CD8-positive, alpha-beta memory T cell (primary cell): ENCODE measurements around the gene ESRRB. TPM values are rescaled to one million over a fixed set of nuclear protein-coding genes. Genes with fewer than 3 reads are reported as not detected.
A peak's percentile ranks its signal among the peaks of the same experiment; 100 is the strongest.

Source experiments
- CTCF ChIA-PET: fragments of 350-600 bp; sonication (Branson Sonifier 250); formaldehyde crosslinking; loops from one replicate; lab custom pipeline; 2021; ENCODE audit warnings: antibody characterized with exemption; lab: Charles Lee
- POLR2A ChIA-PET: fragments of 350-600 bp; sonication (Branson Sonifier 250); formaldehyde crosslinking; loops from one replicate; lab custom pipeline; 2021; ENCODE audit warnings: antibody characterized with exemption; lab: Charles Lee
- DNase-seq, 5 donors: peaks; one replicate each; pipeline versions ENCODE4 v3.0.0 to v3.0.0-alpha.2; 2020 to 2022; ENCODE audit warnings: mixed read lengths in 1 of 5
- H3K27ac ChIP-seq: one replicate; pipeline ENCODE4 v1.7.0; 2013; ENCODE audit warnings: low read depth, mild to moderate bottlenecking, low read length, moderate library complexity
- H3K27me3 ChIP-seq: 2 replicates; pipeline ENCODE4 v1.7.0; 2013; ENCODE audit warnings: low read length, mild to moderate bottlenecking; ENCODE audit not compliant: insufficient read depth, poor library complexity, severe bottlenecking
- H3K36me3 ChIP-seq: 2 replicates; pipeline ENCODE4 v1.7.0; 2013; ENCODE audit warnings: mild to moderate bottlenecking, low read length, moderate library complexity; ENCODE audit not compliant: insufficient read depth
- H3K4me1 ChIP-seq: 2 replicates; pipeline ENCODE4 v1.7.0; 2013; ENCODE audit warnings: mild to moderate bottlenecking, low read length, moderate library complexity; ENCODE audit not compliant: insufficient read depth
- H3K4me3 ChIP-seq: 2 replicates; pipeline ENCODE4 v1.7.0; 2013; ENCODE audit warnings: mild to moderate bottlenecking, low read length
- H3K9me3 ChIP-seq: 2 replicates; pipeline ENCODE4 v1.7.0; 2013; ENCODE audit warnings: mild to moderate bottlenecking, low read length
- H3K27ac Mint-ChIP-seq, 8 donors: one replicate each; pipeline ENCODE4 v1.8.0; 2020 to 2021; ENCODE audit warnings: mixed read lengths in 8 of 8, mild to moderate bottlenecking in 6 of 8, inconsistent platforms in 3 of 8, moderate library complexity in 3 of 8
- H3K27me3 Mint-ChIP-seq, 2 donors: one replicate each; pipeline ENCODE4 v1.8.0; 2020 to 2021; ENCODE audit warnings: mixed read lengths in 2 of 2, mild to moderate bottlenecking in 1 of 2, moderate library complexity in 1 of 2
- H3K36me3 Mint-ChIP-seq, 3 donors: one replicate each; pipeline ENCODE4 v1.8.0; 2020 to 2021; ENCODE audit warnings: mixed read lengths in 3 of 3, inconsistent platforms in 1 of 3, mild to moderate bottlenecking in 1 of 3
- H3K4me1 Mint-ChIP-seq, 3 donors: one replicate each; pipeline ENCODE4 v1.8.0; 2020 to 2021; ENCODE audit warnings: mixed read lengths in 3 of 3, inconsistent platforms in 1 of 3, mild to moderate bottlenecking in 1 of 3
- H3K4me3 Mint-ChIP-seq, 7 donors: one replicate each; pipeline ENCODE4 v1.8.0; 2020 to 2021; ENCODE audit warnings: mixed read lengths in 7 of 7, mild to moderate bottlenecking in 6 of 7, moderate library complexity in 4 of 7, inconsistent platforms in 2 of 7
- H3K9me3 Mint-ChIP-seq, 5 donors: one replicate each; pipeline ENCODE4 v1.8.0; 2020 to 2022; ENCODE audit warnings: mixed read lengths in 5 of 5, mild to moderate bottlenecking in 3 of 5, moderate library complexity in 2 of 5, inconsistent platforms in 1 of 5
- polyA plus RNA-seq: library from polyadenylated mRNA; unstranded; fragments of 300-500 nt; fragmentation: Illumina TruSeq; gene quantifications from one replicate; pipeline ENCODE4 v1.2.3, GENCODE V29; 2021
- total RNA-seq, 2 experiments: library from RNA; stranded (reverse); gene quantifications; one replicate each; pipeline ENCODE4 v1.2.3, GENCODE V29; 2021

The ESRRB gene
- total and polyA plus RNA-seq, 3 experiments from 2014 or later = not detected

DNA sequence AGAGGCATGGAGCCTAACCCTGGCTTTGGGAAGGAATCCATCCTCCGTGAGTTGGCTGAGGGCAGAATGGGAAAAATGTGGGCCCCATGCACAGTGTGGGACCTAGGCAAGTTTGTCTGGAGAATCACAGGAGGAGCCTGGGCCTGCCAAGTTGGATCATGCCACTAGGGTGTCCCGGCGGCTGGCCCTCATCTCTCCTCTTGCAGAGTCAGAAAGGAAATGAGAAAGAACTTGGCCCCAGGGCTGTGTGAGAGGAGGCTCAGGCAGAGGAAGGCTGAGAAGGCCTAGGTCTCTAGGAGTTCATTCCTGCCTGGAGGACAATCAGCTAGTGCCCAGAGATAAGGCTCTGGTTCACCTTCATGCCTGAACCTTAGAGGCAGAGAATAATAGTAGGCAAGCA is 2.5 kb upstream of the ESRRB start:
- Histone ChIP-seq H3K4me1 (no peaks in the 10 kb centered on the region), H3K27me3 (no peaks in the 10 kb centered on the region), H3K27ac (no peak overlapping the region), H3K9me3 (no peaks in the 10 kb centered on the region), H3K4me3 (no peak overlapping the region), H3K36me3 (no peaks in the 10 kb centered on the region)
- Mint-ChIP-seq H3K4me1 (no peaks in the 10 kb centered on the region), H3K36me3 (peaks cover 0 to 2% (median 0%) of the 10 kb centered on the region in 3 donors), H3K27ac (no peak overlapping the region), H3K27me3 (peaks cover 37 to 68% of the 10 kb centered on the region in 2 donors), H3K9me3 (no peaks in the 10 kb centered on the region), H3K4me3 (no peak overlapping the region)
- DNase-seq = no peak
- CTCF ChIA-PET = interaction anchor here (1.0 kb wide), 1 partner anchor 14 kb away, joined by 3 read pairs; no protein-coding TSS in a partner anchor
- POLR2A ChIA-PET = no interaction called here

DNA sequence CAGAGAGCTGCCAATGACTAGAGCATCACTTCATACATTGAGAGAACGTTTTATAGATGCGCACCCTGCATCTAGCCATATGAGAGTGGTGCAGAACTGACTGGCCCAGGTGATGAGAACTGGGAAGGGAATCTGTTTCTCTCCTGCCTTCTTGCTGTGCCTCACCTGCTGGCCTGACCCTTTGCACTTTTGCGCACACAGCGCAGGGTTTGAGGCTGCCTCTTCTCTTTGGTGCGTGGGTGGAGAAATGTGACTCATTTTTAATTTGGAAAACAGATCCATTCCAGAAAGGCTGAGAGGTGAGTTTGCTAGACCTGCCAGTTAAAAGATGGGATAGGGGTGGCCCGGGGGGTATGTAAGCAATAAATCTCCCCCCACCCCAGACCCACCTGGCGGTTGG is 453 bp upstream of the ESRRB start:
- DNase-seq = no peak
- no peaks in the 10 kb centered on the region for H3K36me3 ChIP-seq
- ChIA-PET POLR2A (no interaction called here), CTCF (no interaction called here)
- H3K4me1 Mint-ChIP-seq = no peaks in the 10 kb centered on the region
- no peaks in the 10 kb centered on the region for H3K4me1 ChIP-seq
- H3K9me3 Mint-ChIP-seq = no peaks in the 10 kb centered on the region
- no peak overlapping the region for H3K4me3 ChIP-seq
- peaks cover 42 to 86% of the 10 kb centered on the region in 2 donors for H3K27me3 Mint-ChIP-seq
- no peak overlapping the region for H3K4me3 Mint-ChIP-seq
- H3K36me3 Mint-ChIP-seq = peaks cover 0 to 2% (median 0%) of the 10 kb centered on the region in 3 donors
- H3K27ac ChIP-seq = no peak overlapping the region
- no peaks in the 10 kb centered on the region for H3K27me3 ChIP-seq
- H3K27ac Mint-ChIP-seq = no peak overlapping the region
- no peaks in the 10 kb centered on the region for H3K9me3 ChIP-seq

DNA sequence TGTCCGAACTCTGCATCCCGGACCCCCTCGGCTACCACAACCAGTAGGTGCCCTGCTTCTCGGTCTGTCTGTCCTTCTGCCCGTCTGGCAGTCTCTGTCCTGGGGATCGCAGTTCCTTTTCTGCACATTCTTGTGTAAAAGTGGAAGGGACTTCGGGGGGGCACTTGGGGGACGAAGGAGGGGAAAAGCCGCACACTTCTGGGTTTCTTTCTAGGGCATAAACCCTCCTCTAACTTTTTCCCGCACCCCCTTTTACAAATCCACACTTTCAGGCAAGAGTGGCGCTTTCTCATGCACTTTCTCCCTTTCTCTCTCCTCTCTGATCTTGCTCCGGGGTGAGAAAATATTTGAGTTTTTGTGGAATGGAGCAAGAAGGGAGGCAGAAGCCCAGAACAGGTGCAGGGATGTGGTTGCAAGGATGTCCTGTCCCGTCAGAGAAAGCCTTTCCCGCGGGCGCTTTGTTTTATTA is 506 bp downstream of the ESRRB start:
- Histone ChIP-seq H3K4me1 (no peaks in the 10 kb centered on the region), H3K4me3 (no peak overlapping the region), H3K27ac (no peak overlapping the region), H3K9me3 (no peaks in the 10 kb centered on the region), H3K36me3 (no peaks in the 10 kb centered on the region), H3K27me3 (peaks cover 2% of the 10 kb centered on the region)
- CTCF ChIA-PET = no interaction called here
- Mint-ChIP-seq H3K27me3 (peaks cover 44 to 88% of the 10 kb centered on the region in 2 donors), H3K9me3 (no peaks in the 10 kb centered on the region), H3K27ac (no peak overlapping the region), H3K36me3 (peaks cover 0 to 2% (median 0%) of the 10 kb centered on the region in 3 donors), H3K4me1 (no peaks in the 10 kb centered on the region), H3K4me3 (no peak overlapping the region)
- POLR2A ChIA-PET = no interaction called here
- no peak for DNase-seq

DNA sequence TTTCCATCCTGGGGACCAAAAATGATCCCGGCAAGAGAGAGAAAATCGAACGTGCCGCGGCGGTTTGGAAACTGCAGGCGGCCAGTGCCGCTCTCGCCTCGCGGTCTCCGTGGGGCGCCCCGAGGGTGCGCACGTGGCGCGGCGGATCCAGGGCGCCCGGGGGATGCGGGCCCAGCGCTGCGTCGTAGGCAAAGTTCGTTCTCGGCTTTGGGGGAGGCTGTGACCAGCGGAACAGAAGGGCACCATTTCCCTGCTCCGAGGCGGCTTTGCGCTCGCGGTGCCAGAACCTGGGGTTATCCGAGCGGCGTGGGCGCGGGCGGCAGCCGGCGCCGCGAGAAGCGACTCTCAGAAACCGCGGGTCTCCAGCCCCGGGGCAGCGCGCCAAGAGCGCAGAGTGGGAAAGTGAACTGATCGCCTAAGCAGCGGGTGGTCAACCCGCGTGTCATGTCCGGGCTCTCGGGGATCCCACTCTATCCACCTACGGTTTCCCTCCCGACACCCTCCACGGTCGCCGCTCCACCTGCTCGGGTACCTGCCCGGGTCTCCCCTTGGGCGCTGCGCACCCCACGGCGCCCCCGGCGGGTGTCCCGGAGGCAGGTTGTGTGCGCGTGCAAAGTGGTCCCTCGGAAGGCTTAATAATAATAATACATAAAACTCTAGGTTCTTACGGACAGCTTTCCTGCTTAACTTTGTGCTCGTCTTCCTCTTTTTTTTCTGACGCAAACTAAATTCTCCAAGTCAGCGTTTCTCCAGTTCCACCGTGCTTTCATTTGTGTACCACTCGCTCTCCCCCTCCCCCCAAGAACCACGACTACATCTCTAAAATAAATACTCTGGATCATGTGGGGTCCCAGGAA is 1.2 kb downstream of the ESRRB start:
- Histone ChIP-seq H3K27me3 (peaks cover 5% of the 10 kb centered on the region), H3K9me3 (no peaks in the 10 kb centered on the region), H3K27ac (no peak overlapping the region), H3K4me3 (no peak overlapping the region), H3K36me3 (no peaks in the 10 kb centered on the region), H3K4me1 (no peaks in the 10 kb centered on the region)
- no peak for DNase-seq
- Mint-ChIP-seq H3K27ac (peak overlapping the region in 1 of 8 donors; percentile 36), H3K36me3 (peaks cover 0 to 2% (median 0%) of the 10 kb centered on the region in 3 donors), H3K4me3 (no peak overlapping the region), H3K9me3 (no peaks in the 10 kb centered on the region), H3K27me3 (peaks cover 42 to 88% of the 10 kb centered on the region in 2 donors), H3K4me1 (no peaks in the 10 kb centered on the region)
- ChIA-PET CTCF (no interaction called here), POLR2A (no interaction called here)

DNA sequence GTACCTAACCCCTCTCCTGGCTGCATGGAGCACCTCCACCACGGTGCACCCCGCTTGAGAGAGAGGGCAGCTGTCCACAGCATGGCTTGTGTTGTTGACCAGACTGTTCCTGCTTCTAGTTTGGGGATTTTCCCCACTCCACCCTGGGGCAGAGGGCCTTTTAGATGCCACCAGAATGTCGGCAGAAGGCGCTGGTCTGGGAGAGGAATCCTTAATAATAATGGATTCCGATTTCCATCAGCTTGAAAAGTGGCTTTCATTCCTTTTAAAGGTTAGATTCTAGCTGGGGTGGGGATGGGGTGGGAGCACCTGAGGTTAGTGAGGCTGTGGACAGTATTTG is 1.8 kb downstream of the ESRRB start:
- no peak overlapping the region for H3K27ac ChIP-seq
- no peaks in the 10 kb centered on the region for H3K9me3 ChIP-seq
- no peaks in the 10 kb centered on the region for H3K4me1 ChIP-seq
- no peak overlapping the region for H3K4me3 Mint-ChIP-seq
- H3K27ac Mint-ChIP-seq = peak overlapping the region in 1 of 8 donors; percentile 36
- POLR2A ChIA-PET = no interaction called here
- H3K4me3 ChIP-seq = no peak overlapping the region
- DNase-seq = no peak
- CTCF ChIA-PET = no interaction called here
- peaks cover 38 to 88% of the 10 kb centered on the region in 2 donors for H3K27me3 Mint-ChIP-seq
- H3K9me3 Mint-ChIP-seq = no peaks in the 10 kb centered on the region
- no peaks in the 10 kb centered on the region for H3K4me1 Mint-ChIP-seq
- peaks cover 0 to 2% (median 0%) of the 10 kb centered on the region in 3 donors for H3K36me3 Mint-ChIP-seq
- H3K27me3 ChIP-seq = peaks cover 5% of the 10 kb centered on the region
- no peaks in the 10 kb centered on the region for H3K36me3 ChIP-seq

DNA sequence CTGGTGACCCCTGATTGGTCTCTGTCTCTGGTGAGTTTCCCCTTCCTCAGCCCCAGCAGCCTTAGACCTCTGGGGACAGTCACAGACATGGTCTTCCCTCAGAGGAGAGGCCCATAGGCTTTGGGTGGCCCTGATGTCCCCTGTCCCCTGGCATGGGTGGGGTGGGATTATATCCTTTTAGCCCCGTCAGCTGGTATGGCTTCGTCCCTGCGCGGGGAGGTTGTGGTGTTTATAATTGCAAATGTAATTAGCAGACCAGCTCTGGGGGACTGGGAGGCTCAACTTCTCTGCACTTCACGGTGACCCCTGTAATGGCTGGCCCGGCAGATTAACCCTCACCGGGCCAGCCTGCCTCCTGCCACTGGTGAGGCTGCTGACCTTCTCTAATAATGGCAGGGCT is 5.1 kb downstream of the ESRRB start:
- H3K4me3 Mint-ChIP-seq = no peak overlapping the region
- POLR2A ChIA-PET = no interaction called here
- peaks cover 9% of the 10 kb centered on the region for H3K27me3 ChIP-seq

DNA sequence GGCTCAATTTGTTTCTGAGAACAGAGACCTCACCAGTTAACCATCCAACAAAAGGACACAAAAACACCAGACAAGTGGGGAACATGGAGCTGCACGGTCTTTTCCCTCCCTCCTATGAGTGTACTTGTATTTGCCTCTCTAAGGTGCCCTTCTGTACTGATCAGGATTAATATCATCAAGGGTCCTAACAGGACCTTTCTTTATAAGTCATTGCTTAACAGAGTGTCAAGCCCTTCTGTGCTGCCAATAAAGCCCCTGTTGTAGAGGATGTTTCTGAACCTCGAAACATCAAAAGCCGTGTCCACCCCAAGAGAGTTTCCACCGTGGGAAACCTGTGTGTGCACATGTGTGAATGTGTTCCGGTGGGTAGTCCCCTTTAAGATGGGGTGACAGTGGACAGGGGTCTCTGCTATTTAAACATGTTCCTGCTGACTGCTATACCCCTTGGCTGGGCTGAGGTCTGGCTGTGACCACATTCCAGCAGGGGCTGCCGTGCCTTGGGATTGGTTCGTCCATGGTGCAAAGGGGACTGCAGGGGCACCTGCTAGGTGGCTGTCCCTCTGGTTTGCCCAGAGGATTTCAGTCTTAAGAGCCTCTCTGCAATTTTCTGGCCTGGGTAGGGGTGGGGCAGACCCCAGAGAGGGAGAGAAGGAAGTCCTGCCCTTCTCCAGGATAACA is 6.0 kb downstream of the ESRRB start:
- Histone ChIP-seq H3K27me3 (peaks cover 9% of the 10 kb centered on the region), H3K4me1 (no peaks in the 10 kb centered on the region), H3K9me3 (no peaks in the 10 kb centered on the region), H3K4me3 (no peak overlapping the region), H3K36me3 (no peaks in the 10 kb centered on the region), H3K27ac (no peak overlapping the region)
- Mint-ChIP-seq H3K27me3 (peaks cover 18 to 77% of the 10 kb centered on the region in 2 donors), H3K4me3 (no peak overlapping the region), H3K27ac (peak overlapping the region in 1 of 8 donors; percentile 21), H3K36me3 (no peaks in the 10 kb centered on the region), H3K9me3 (no peaks in the 10 kb centered on the region), H3K4me1 (no peaks in the 10 kb centered on the region)
- DNase-seq = no peak
- ChIA-PET POLR2A (no interaction called here), CTCF (no interaction called here)

More for the DNA sequence above, 5.1 kb downstream of the ESRRB start:
- Mint-ChIP-seq H3K27me3 (peaks cover 23 to 79% of the 10 kb centered on the region in 2 donors), H3K4me1 (no peaks in the 10 kb centered on the region), H3K36me3 (peaks cover 0 to 2% (median 0%) of the 10 kb centered on the region in 3 donors), H3K9me3 (no peaks in the 10 kb centered on the region), H3K27ac (no peak overlapping the region)
- H3K4me1 ChIP-seq = no peaks in the 10 kb centered on the region
- CTCF ChIA-PET = no interaction called here
- no peak for DNase-seq
- H3K27ac ChIP-seq = no peak overlapping the region
- no peaks in the 10 kb centered on the region for H3K9me3 ChIP-seq
- H3K36me3 ChIP-seq = no peaks in the 10 kb centered on the region
- no peak overlapping the region for H3K4me3 ChIP-seq

DNA sequence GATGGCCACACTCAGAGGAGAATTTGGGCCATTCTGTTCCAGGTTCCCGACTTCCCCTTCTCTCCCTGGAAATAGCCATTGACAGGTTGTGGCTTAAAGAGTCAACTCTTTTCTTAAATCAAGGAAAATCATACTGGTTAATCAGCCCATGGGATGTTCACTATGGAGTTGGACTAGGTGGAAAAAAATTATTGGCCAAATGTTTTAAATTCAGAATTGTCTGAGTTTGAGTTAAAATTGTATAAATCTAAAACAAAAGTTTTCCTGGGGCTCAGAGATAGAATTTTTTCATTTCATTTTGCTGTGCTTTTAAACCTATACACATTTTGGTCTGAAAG is 6.5 kb downstream of the ESRRB start:
- Mint-ChIP-seq H3K4me1 (no peaks in the 10 kb centered on the region), H3K4me3 (no peak overlapping the region), H3K27ac (no peak overlapping the region), H3K9me3 (no peaks in the 10 kb centered on the region), H3K36me3 (no peaks in the 10 kb centered on the region), H3K27me3 (peaks cover 17 to 80% of the 10 kb centered on the region in 2 donors)
- Histone ChIP-seq H3K27me3 (peaks cover 9% of the 10 kb centered on the region), H3K27ac (no peak overlapping the region), H3K36me3 (no peaks in the 10 kb centered on the region), H3K9me3 (no peaks in the 10 kb centered on the region), H3K4me1 (no peaks in the 10 kb centered on the region), H3K4me3 (no peak overlapping the region)
- POLR2A ChIA-PET = no interaction called here
- CTCF ChIA-PET = no interaction called here
- no peak for DNase-seq
